PC-9 (cell line): ENCODE measurements around the gene C10orf62.

Experiments
- EZH2 ChIP-seq: fragments of 200-600 bp; sonication (generic); IDR thresholded peaks from 2 replicates; pipeline ENCODE4 v1.8.0; 2017; ENCODE audit warnings: antibody characterized with exemption, low read depth
- TF ChIP-seq, protein P1 (sequence below): fragments of 200-600 bp; sonication (generic); conservative IDR thresholded peaks from 2 replicates; pipeline ENCODE4 v1.6.1; 2017; ENCODE audit warnings: mixed run types, antibody characterized with exemption, mild to moderate bottlenecking, moderate library complexity

DNA sequence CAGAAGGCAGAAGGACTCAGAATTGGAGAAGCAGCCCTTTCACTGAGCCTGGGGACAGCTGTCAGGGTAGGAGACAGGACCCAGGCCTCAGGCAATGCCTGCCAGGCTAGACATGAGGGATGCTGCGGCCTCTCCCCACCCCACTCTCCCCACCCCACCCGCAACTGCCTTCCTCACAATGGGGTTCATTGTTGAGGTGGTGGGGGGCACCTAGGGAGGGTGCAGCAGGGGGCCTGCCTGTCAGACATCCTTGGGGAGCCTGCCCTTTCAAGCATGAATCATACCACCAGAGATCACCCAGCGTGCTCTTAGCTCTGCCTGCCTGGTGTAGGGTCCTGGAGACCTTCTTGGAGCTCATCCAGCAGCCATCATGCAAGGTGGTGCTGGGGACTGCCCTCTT is at the start of gene C10orf62:
- TF ChIP-seq, protein P1, sequence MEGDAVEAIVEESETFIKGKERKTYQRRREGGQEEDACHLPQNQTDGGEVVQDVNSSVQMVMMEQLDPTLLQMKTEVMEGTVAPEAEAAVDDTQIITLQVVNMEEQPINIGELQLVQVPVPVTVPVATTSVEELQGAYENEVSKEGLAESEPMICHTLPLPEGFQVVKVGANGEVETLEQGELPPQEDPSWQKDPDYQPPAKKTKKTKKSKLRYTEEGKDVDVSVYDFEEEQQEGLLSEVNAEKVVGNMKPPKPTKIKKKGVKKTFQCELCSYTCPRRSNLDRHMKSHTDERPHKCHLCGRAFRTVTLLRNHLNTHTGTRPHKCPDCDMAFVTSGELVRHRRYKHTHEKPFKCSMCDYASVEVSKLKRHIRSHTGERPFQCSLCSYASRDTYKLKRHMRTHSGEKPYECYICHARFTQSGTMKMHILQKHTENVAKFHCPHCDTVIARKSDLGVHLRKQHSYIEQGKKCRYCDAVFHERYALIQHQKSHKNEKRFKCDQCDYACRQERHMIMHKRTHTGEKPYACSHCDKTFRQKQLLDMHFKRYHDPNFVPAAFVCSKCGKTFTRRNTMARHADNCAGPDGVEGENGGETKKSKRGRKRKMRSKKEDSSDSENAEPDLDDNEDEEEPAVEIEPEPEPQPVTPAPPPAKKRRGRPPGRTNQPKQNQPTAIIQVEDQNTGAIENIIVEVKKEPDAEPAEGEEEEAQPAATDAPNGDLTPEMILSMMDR: no peak
- TF ChIP-seq EZH2: no peak
